Trophoblast cell (in vitro differentiated cells and primary cell): Measurements from ENCODE around the gene GRM5.

Experiments
- DNase-seq, 2 donors: peaks; one replicate each; pipeline ENCODE4 v3.0.0-alpha.2; 2016
- H2AFZ ChIP-seq: 2 replicates; pipeline ENCODE4 v1.6.1; 2013; ENCODE audit warnings: low read length, moderate library complexity, mild to moderate bottlenecking; ENCODE audit not compliant: insufficient read depth, poor library complexity
- H2AK5ac ChIP-seq: 2 replicates; pipeline ENCODE4 v1.6.1; 2013; ENCODE audit warnings: mild to moderate bottlenecking, low read length
- H2BK120ac ChIP-seq: 2 replicates; pipeline ENCODE4 v1.6.1; 2013; ENCODE audit warnings: low read length, mild to moderate bottlenecking, moderate library complexity; ENCODE audit not compliant: insufficient read depth, poor library complexity
- H2BK12ac ChIP-seq: 2 replicates; pipeline ENCODE4 v1.6.1; 2013; ENCODE audit warnings: mild to moderate bottlenecking, low read length, moderate library complexity
- H2BK5ac ChIP-seq: 2 replicates; pipeline ENCODE4 v1.6.1; 2013; ENCODE audit warnings: low read length, low read depth, moderate library complexity, mild to moderate bottlenecking; ENCODE audit not compliant: poor library complexity
- H3K14ac ChIP-seq: 2 replicates; pipeline ENCODE4 v1.6.1; 2013; ENCODE audit warnings: mild to moderate bottlenecking, low read length
- H3K18ac ChIP-seq: 2 replicates; pipeline ENCODE4 v1.6.1; 2013; ENCODE audit warnings: mild to moderate bottlenecking, low read length
- H3K23ac ChIP-seq: 2 replicates; pipeline ENCODE4 v1.6.1; 2013; ENCODE audit warnings: low read length
- H3K27ac ChIP-seq: 2 replicates; pipeline ENCODE4 v1.5.1; 2013; ENCODE audit warnings: low read depth, mild to moderate bottlenecking, inconsistent platforms, low read length, moderate library complexity
- H3K27me3 ChIP-seq: 2 replicates; pipeline ENCODE4 v1.6.1; 2013; ENCODE audit warnings: inconsistent platforms, mild to moderate bottlenecking, low read length, moderate library complexity; ENCODE audit not compliant: insufficient read depth
- H3K36me3 ChIP-seq, 2 experiments: 1 replicate in 1 of 2; 2 replicates in 1 of 2; pipeline ENCODE4 v1.6.1; 2013; ENCODE audit warnings: low read length in 2 of 2, mild to moderate bottlenecking in 2 of 2, moderate library complexity in 1 of 2; ENCODE audit not compliant: insufficient read depth in 2 of 2, control insufficient read depth in 1 of 2
- H3K4ac ChIP-seq: 2 replicates; pipeline ENCODE4 v1.6.1; 2013; ENCODE audit warnings: low read depth, mild to moderate bottlenecking, low read length, moderate library complexity
- H3K4me1 ChIP-seq, 2 experiments: 1 replicate in 1 of 2; 2 replicates in 1 of 2; pipeline ENCODE4 v1.6.1; 2013; ENCODE audit warnings: low read length in 2 of 2, mild to moderate bottlenecking in 2 of 2, moderate library complexity in 1 of 2; ENCODE audit not compliant: insufficient read depth in 2 of 2, control insufficient read depth in 1 of 2
- H3K4me2 ChIP-seq: 2 replicates; pipeline ENCODE4 v1.6.1; 2013; ENCODE audit warnings: inconsistent platforms, mild to moderate bottlenecking, low read length, moderate library complexity
- H3K4me3 ChIP-seq: 2 replicates; pipeline ENCODE4 v1.5.1; 2013; ENCODE audit warnings: mild to moderate bottlenecking, low read depth, low read length, inconsistent platforms
- H3K79me1 ChIP-seq: one replicate; pipeline ENCODE4 v1.6.1; 2013; ENCODE audit warnings: low read length
- H3K79me2 ChIP-seq: 2 replicates; pipeline ENCODE4 v1.6.1; 2013; ENCODE audit warnings: low read length, mild to moderate bottlenecking; ENCODE audit not compliant: control insufficient read depth, insufficient read depth, poor library complexity
- H3K9ac ChIP-seq: 2 replicates; pipeline ENCODE4 v1.6.1; 2013; ENCODE audit warnings: mild to moderate bottlenecking, low read length
- H3K9me3 ChIP-seq: 2 replicates; pipeline ENCODE4 v1.6.1; 2013; ENCODE audit warnings: low read depth, mild to moderate bottlenecking, control low read depth, inconsistent platforms, low read length; ENCODE audit not compliant: insufficient read depth
- H4K12ac ChIP-seq: 2 replicates; pipeline ENCODE4 v1.6.1; 2013; ENCODE audit warnings: low read depth, mild to moderate bottlenecking, low read length, moderate library complexity
- H4K8ac ChIP-seq: 2 replicates; pipeline ENCODE4 v1.6.1; 2013; ENCODE audit warnings: low read depth, mild to moderate bottlenecking, low read length, moderate library complexity
- H4K91ac ChIP-seq: one replicate; pipeline ENCODE4 v1.6.1; 2013; ENCODE audit warnings: low read depth, mild to moderate bottlenecking, low read length, moderate library complexity
- WGBS: extraction: QIAGEN DNeasy Blood & Tissue Kit; methylation state at CpG from one replicate; pipeline ENCODE4 v1.1.7; 2013; ENCODE audit warnings: missing lambda C conversion rate; ENCODE audit not compliant: insufficient read length, insufficient coverage; ENCODE audit errors: extremely low coverage; 5-methylcytosine and 5-hydroxymethylcytosine counted together

GRM5 gene

DNA sequence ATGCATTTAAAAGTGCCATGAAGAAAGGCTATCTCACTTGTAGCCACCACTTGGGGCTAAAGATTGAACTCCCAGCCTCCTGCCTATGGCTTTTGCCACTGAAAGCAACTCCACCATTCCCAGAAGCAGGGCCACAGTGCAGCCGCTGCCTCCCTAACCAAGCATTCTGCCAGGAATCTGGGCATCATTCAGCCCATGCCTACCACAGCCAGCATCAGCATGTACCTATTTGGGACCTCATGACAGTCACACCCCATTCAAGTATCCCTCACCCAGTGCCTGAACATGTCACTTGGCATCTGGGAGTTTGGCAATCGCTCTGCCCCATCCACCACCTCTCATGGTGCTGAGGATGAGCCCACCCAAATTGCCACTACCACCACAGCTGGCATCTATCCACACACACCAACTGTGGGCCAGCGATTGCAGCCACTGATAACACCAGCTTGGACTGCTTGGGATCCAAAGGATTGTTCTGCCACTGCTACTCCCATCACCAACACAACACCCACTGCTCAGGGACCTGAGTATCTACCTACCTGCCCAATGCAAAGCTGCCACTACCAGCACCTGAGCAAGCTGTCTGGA, 234.4 kb downstream of the GRM5 start:
- no CpG with 5 or more reads among the region's 3 CpGs for WGBS
- H3K4ac ChIP-seq = no peak overlapping the region
- H3K4me1 ChIP-seq = no peaks in the 10 kb centered on the region
- H3K27ac ChIP-seq = no peak overlapping the region
- no peak overlapping the region for H3K9ac ChIP-seq
- no peak overlapping the region for H2AK5ac ChIP-seq
- H3K27me3 ChIP-seq = no peaks in the 10 kb centered on the region
- no peak overlapping the region for H3K18ac ChIP-seq
- no peak overlapping the region for H2BK5ac ChIP-seq
- no peaks in the 10 kb centered on the region for H3K36me3 ChIP-seq
- no peak overlapping the region for H4K12ac ChIP-seq
- no peak overlapping the region for H3K14ac ChIP-seq
- H3K4me3 ChIP-seq = no peak overlapping the region
- H2BK120ac ChIP-seq = no peak overlapping the region
- H2AFZ ChIP-seq = no peak overlapping the region
- DNase-seq = no peak
- H4K8ac ChIP-seq = no peak overlapping the region
- no peak overlapping the region for H3K4me2 ChIP-seq
- H3K79me2 ChIP-seq = no peaks in the 10 kb centered on the region
- peaks cover 2% of the 10 kb centered on the region for H3K9me3 ChIP-seq
- no peak overlapping the region for H4K91ac ChIP-seq
- no peak overlapping the region for H2BK12ac ChIP-seq
- H3K79me1 ChIP-seq = no peaks in the 10 kb centered on the region
- H3K23ac ChIP-seq = no peak overlapping the region

DNA sequence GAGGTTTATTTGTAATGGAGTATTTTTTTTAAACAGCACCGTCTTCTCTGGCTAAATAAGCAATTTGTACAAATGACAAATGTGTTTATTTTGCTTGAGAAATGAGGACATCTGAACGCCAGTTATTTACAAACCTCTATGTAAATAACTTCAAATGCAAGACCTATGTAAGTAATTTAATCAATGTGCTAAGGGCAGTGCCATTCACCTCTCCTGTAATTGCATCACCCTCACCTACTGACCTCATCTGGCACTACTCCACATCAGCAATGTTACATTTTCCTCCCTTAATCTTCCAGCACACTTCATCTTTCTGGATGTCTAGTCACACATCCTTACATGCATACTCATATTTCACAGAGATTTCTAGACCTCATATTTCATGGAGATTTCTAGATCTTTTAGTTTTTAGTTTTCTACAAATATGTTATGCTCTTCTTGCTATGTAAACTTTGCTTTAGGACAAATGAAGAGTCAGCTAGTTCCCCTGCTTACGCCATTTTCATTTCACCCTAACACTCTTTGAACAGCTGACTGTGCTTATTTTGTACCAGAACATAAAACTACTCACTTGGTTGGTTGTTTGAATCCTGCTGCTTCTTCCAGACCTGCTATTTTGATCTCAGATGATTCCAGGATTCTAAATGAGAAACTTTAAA, 238.6 kb downstream of the GRM5 start:
- H4K91ac ChIP-seq = no peak overlapping the region
- DNase-seq = no peak
- H3K4ac ChIP-seq = no peak overlapping the region
- no peaks in the 10 kb centered on the region for H3K36me3 ChIP-seq
- no peak overlapping the region for H2BK12ac ChIP-seq
- no peaks in the 10 kb centered on the region for H3K79me1 ChIP-seq
- no peak overlapping the region for H3K4me3 ChIP-seq
- H3K9me3 ChIP-seq = peaks cover 2% of the 10 kb centered on the region
- no peak overlapping the region for H4K12ac ChIP-seq
- no CpG with 5 or more reads among the region's 3 CpGs for WGBS
- no peak overlapping the region for H2BK120ac ChIP-seq
- H4K8ac ChIP-seq = no peak overlapping the region
- no peak overlapping the region for H3K23ac ChIP-seq
- no peaks in the 10 kb centered on the region for H3K4me1 ChIP-seq
- no peak overlapping the region for H2AFZ ChIP-seq
- no peak overlapping the region for H3K9ac ChIP-seq
- no peak overlapping the region for H3K18ac ChIP-seq
- H2AK5ac ChIP-seq = no peak overlapping the region
- H3K27me3 ChIP-seq = no peaks in the 10 kb centered on the region
- no peak overlapping the region for H3K27ac ChIP-seq
- no peak overlapping the region for H3K14ac ChIP-seq
- H3K79me2 ChIP-seq = no peaks in the 10 kb centered on the region
- no peak overlapping the region for H3K4me2 ChIP-seq
- H2BK5ac ChIP-seq = no peak overlapping the region

DNA sequence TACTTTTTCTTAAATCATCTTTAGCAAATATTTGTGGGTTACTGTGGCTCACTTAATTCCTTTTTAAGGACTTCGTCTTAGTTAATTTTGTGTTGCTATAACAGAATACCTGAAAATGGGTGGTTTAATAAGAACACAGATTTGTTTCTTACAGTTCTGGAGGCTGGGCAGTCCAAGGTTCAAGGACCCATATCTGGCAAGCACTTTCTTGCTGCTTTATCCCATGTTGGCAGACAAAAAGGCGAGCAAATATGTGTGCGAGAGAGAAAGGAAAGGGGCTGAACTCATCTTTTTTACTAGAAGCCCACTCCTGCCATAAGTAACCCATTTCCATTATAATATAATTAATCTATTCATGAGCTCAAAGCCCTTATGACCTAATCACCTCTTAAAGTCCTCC, 246.2 kb downstream of the GRM5 start:
- Histone ChIP-seq H3K36me3 (no peaks in the 10 kb centered on the region), H2BK5ac (no peak overlapping the region), H3K18ac (no peak overlapping the region), H3K9me3 (no peaks in the 10 kb centered on the region), H2AK5ac (no peak overlapping the region), H3K4me3 (no peak overlapping the region), H3K23ac (no peak overlapping the region), H3K79me2 (no peaks in the 10 kb centered on the region), H3K4me2 (no peak overlapping the region), H2AFZ (no peak overlapping the region), H2BK12ac (no peak overlapping the region), H3K9ac (no peak overlapping the region), H3K27me3 (no peaks in the 10 kb centered on the region), H4K12ac (no peak overlapping the region), H3K79me1 (no peaks in the 10 kb centered on the region), H2BK120ac (no peak overlapping the region), H4K8ac (no peak overlapping the region), H3K4me1 (no peaks in the 10 kb centered on the region), H3K27ac (no peak overlapping the region), H3K14ac (no peak overlapping the region), H3K4ac (no peak overlapping the region), H4K91ac (no peak overlapping the region)
- WGBS = no CpG with 5 or more reads among the region's 3 CpGs
- no peak for DNase-seq

DNA sequence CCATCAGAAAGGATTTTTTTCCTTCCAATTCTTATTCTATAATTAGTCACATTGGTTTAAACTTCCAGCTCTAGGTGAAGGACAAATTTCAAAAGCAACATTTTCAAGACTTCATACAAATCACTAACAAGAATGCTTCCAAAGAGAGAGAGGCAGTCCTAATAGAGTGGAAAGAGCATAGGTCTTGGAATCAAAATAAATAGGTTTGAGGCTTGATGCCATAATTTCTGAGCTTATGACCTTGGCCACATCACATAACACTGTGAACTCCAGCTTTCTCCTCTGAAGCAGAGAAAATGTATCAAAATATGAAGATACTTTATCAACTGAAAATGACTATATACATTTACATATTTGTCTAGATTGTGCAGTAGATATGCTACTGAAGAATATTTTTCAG, 246.8 kb downstream of the GRM5 start:
- DNase-seq = no peak
- Histone ChIP-seq H2AK5ac (no peak overlapping the region), H3K4me2 (no peak overlapping the region), H3K14ac (no peak overlapping the region), H2AFZ (no peak overlapping the region), H3K4me1 (no peaks in the 10 kb centered on the region), H2BK12ac (no peak overlapping the region), H3K23ac (no peak overlapping the region), H3K27ac (no peak overlapping the region), H2BK5ac (no peak overlapping the region), H3K9ac (no peak overlapping the region), H3K79me2 (no peaks in the 10 kb centered on the region), H3K36me3 (no peaks in the 10 kb centered on the region), H3K18ac (no peak overlapping the region), H3K27me3 (no peaks in the 10 kb centered on the region), H3K4me3 (no peak overlapping the region), H4K91ac (no peak overlapping the region), H3K4ac (no peak overlapping the region), H4K8ac (no peak overlapping the region), H3K9me3 (no peaks in the 10 kb centered on the region), H3K79me1 (no peaks in the 10 kb centered on the region), H2BK120ac (no peak overlapping the region), H4K12ac (no peak overlapping the region)
